H1 (cell line): ENCODE results near the gene UBXN11. TPM values are rescaled to one million over a fixed set of nuclear protein-coding genes. Genes with fewer than 3 reads are reported as not detected.

Experiments used
- CTCF ChIA-PET: fragments of 300-600 bp; sonication (Branson Sonifier 250); formaldehyde crosslinking; loops from one replicate; lab custom pipeline; 2021; ENCODE audit not compliant: partially characterized antibody; lab: Charles Lee
- POLR2A ChIA-PET: fragments of 300-600 bp; sonication (Branson Sonifier 250); formaldehyde crosslinking; loops from one replicate; lab custom pipeline; 2021; ENCODE audit warnings: inconsistent platforms; ENCODE audit not compliant: partially characterized antibody; lab: Charles Lee
- DNase-seq, 2 experiments: peaks; one replicate each; pipeline versions ENCODE4 v3.0.0 to v3.0.0-alpha.2; 2010 to 2022; ENCODE audit warnings: low spot score in 2 of 2, low read depth in 1 of 2, mixed read lengths in 1 of 2
- FAIRE-seq: peaks from 2 replicates; lab custom pipeline; 2011; peaks lifted over from hg19 to GRCh38; lab: Jason Lieb, UNC
- H2AFZ ChIP-seq: 2 replicates; pipeline ENCODE4 v1.8.1; 2012; ENCODE audit warnings: low read length, inconsistent platforms
- H2AK5ac ChIP-seq: 2 replicates; pipeline ENCODE4 v1.6.1; 2013; ENCODE audit warnings: low read depth, low read length
- H2BK120ac ChIP-seq: replicated peaks from 2 replicates; pipeline ENCODE3; 2013; ENCODE audit warnings: low read depth, low read length, inconsistent platforms
- H2BK12ac ChIP-seq: 2 replicates; pipeline ENCODE4 v1.6.1; 2013; ENCODE audit warnings: low read depth, low read length
- H2BK15ac ChIP-seq: 2 replicates; pipeline ENCODE4 v1.6.1; 2013; ENCODE audit warnings: low read length
- H2BK20ac ChIP-seq: 2 replicates; pipeline ENCODE4 v1.6.1; 2013; ENCODE audit warnings: low read length
- H2BK5ac ChIP-seq: 2 replicates; pipeline ENCODE4 v1.6.1; 2013; ENCODE audit warnings: low read depth, low read length
- H3K14ac ChIP-seq: 2 replicates; pipeline ENCODE4 v1.6.1; 2013; ENCODE audit warnings: inconsistent platforms; ENCODE audit not compliant: insufficient read length
- H3K18ac ChIP-seq: 2 replicates; pipeline ENCODE4 v1.6.1; 2013; ENCODE audit warnings: low read length; ENCODE audit errors: extremely low read depth
- H3K23ac ChIP-seq: 2 replicates; pipeline ENCODE4 v1.6.1; 2013; ENCODE audit warnings: inconsistent platforms; ENCODE audit not compliant: insufficient read length
- H3K23me2 ChIP-seq: 2 replicates; pipeline ENCODE4 v1.6.1; 2013; ENCODE audit warnings: low read depth, low read length
- H3K27ac ChIP-seq: 2 replicates; pipeline ENCODE4 v1.6.1; 2011; ENCODE audit warnings: low read depth, low read length, inconsistent platforms
- H3K27me3 ChIP-seq, 4 experiments: replicated peaks in 1 of 4; 1 replicate in 1 of 4; 2 replicates in 3 of 4; pipeline versions ENCODE4 v1.6.1 to v1.8.1; 2011 to 2013; ENCODE audit warnings: low read length in 3 of 4, mild to moderate bottlenecking in 3 of 4, inconsistent platforms in 2 of 4, mixed read lengths in 2 of 4, moderate library complexity in 1 of 4; ENCODE audit not compliant: control insufficient read depth in 3 of 4, insufficient read depth in 3 of 4; ENCODE audit errors: extremely low read depth in 1 of 4
- H3K36me3 ChIP-seq, 4 experiments: 2 replicates each; pipeline versions ENCODE4 v1.6.1 to v1.8.1; 2011 to 2013; ENCODE audit warnings: mild to moderate bottlenecking in 4 of 4, low read length in 3 of 4, moderate library complexity in 2 of 4, control low read depth in 1 of 4, inconsistent platforms in 1 of 4; ENCODE audit not compliant: insufficient read depth in 4 of 4, control insufficient read depth in 2 of 4
- H3K4ac ChIP-seq: replicated peaks from 2 replicates; pipeline ENCODE3; 2013; ENCODE audit warnings: low read length, low read depth, mixed read lengths, inconsistent platforms; ENCODE audit not compliant: insufficient read length
- H3K4me1 ChIP-seq, 4 experiments: replicated peaks in 1 of 4; 1 replicate in 1 of 4; 2 replicates in 3 of 4; pipeline versions ENCODE4 v1.6.1 to v1.8.1; 2011 to 2013; ENCODE audit warnings: low read length in 3 of 4, inconsistent platforms in 2 of 4, mixed read lengths in 1 of 4; ENCODE audit not compliant: insufficient read depth in 4 of 4, control insufficient read depth in 3 of 4
- H3K4me2 ChIP-seq, 2 experiments: 2 replicates each; pipeline versions ENCODE4 v1.6.1 to v1.8.1; 2011 to 2013; ENCODE audit warnings: low read depth in 2 of 2, low read length in 2 of 2, control low read depth in 1 of 2, inconsistent platforms in 1 of 2, mild to moderate bottlenecking in 1 of 2; ENCODE audit not compliant: insufficient read depth in 1 of 2
- H3K4me3 ChIP-seq, 4 experiments: fragments of 200-600, 300-600 bp in 1 of 4; sonication (generic), shearing (Covaris generic), sonication (Bioruptor Twin) in 1 of 4; 2 replicates each; pipeline versions ENCODE4 v1.5.1 to v1.8.1; 2011 to 2016; ENCODE audit warnings: low read length in 4 of 4, low read depth in 3 of 4, control low read depth in 2 of 4, inconsistent platforms in 2 of 4, mild to moderate bottlenecking in 2 of 4, mixed read lengths in 1 of 4, moderate library complexity in 1 of 4; ENCODE audit not compliant: insufficient read depth in 2 of 4; ENCODE audit errors: extremely low read depth in 1 of 4
- H3K56ac ChIP-seq: replicated peaks from 2 replicates; pipeline ENCODE3; 2013; ENCODE audit warnings: low read depth, mild to moderate bottlenecking, mixed read lengths, low read length, inconsistent platforms; ENCODE audit not compliant: insufficient read length
- H3K79me1 ChIP-seq: 2 replicates; pipeline ENCODE4 v1.6.1; 2013; ENCODE audit warnings: low read depth, low read length, control low read depth
- H3K79me2 ChIP-seq, 2 experiments: 2 replicates each; pipeline versions ENCODE4 v1.6.1 to v1.8.1; 2012 to 2013; ENCODE audit warnings: low read length in 2 of 2, mild to moderate bottlenecking in 2 of 2, inconsistent platforms in 1 of 2; ENCODE audit not compliant: insufficient read depth in 2 of 2, control insufficient read depth in 1 of 2
- H3K9ac ChIP-seq, 4 experiments: replicated peaks in 1 of 4; 1 replicate in 1 of 4; 2 replicates in 3 of 4; pipeline versions ENCODE4 v1.6.1 to v1.8.1; 2011 to 2013; ENCODE audit warnings: low read depth in 3 of 4, low read length in 3 of 4, control low read depth in 2 of 4, mild to moderate bottlenecking in 2 of 4, moderate library complexity in 2 of 4, inconsistent platforms in 1 of 4; ENCODE audit errors: extremely low read depth in 1 of 4
- H3K9me3 ChIP-seq, 2 experiments: 2 replicates each; pipeline versions ENCODE4 v1.6.1 to v1.8.1; 2012 to 2013; ENCODE audit warnings: mild to moderate bottlenecking in 2 of 2, moderate library complexity in 2 of 2, control low read depth in 1 of 2, inconsistent platforms in 1 of 2, low read depth in 1 of 2, low read length in 1 of 2, mixed read lengths in 1 of 2; ENCODE audit not compliant: insufficient read depth in 2 of 2
- H4K20me1 ChIP-seq, 2 experiments: replicated peaks in 1 of 2; 2 replicates each; pipeline versions ENCODE3 to v1.8.1; 2011 to 2013; ENCODE audit warnings: inconsistent platforms in 2 of 2, low read length in 2 of 2, mild to moderate bottlenecking in 1 of 2; ENCODE audit not compliant: insufficient read depth in 2 of 2, control insufficient read depth in 1 of 2
- H4K5ac ChIP-seq: 2 replicates; pipeline ENCODE4 v1.6.1; 2013; ENCODE audit warnings: low read length, low read depth, mixed read lengths, inconsistent platforms; ENCODE audit not compliant: insufficient read length
- H4K8ac ChIP-seq: 2 replicates; pipeline ENCODE4 v1.8.0; 2013; ENCODE audit warnings: mild to moderate bottlenecking, moderate library complexity, low read length, inconsistent platforms; ENCODE audit not compliant: insufficient read depth; ENCODE audit errors: extremely low read depth
- H4K91ac ChIP-seq: replicated peaks from 2 replicates; pipeline ENCODE3; 2013; ENCODE audit warnings: low read length, mixed read lengths, inconsistent platforms; ENCODE audit not compliant: insufficient read length
- BCL11A ChIP-seq, 2 experiments: IDR thresholded peaks; one replicate each; pipeline ENCODE4 v1.6.1; 2011; ENCODE audit warnings: low read depth in 2 of 2, low read length in 2 of 2, mild to moderate bottlenecking in 2 of 2
- CBX5 ChIP-seq: fragments of 300-800, 300-1000 bp; sonication (generic); IDR thresholded peaks from 2 replicates; pipeline ENCODE4 v1.7.1; 2016; ENCODE audit warnings: antibody characterized with exemption, low read length, low read depth
- E2F6 ChIP-seq: IDR thresholded peaks from 2 replicates; pipeline ENCODE4 v1.6.1; 2012; ENCODE audit warnings: inconsistent platforms
- EGR1 ChIP-seq: IDR thresholded peaks from 2 replicates; pipeline ENCODE4 v1.6.1; 2011; ENCODE audit warnings: low read depth, low read length, borderline replicate concordance
- EZH2 ChIP-seq: fragments of 200-600 bp; sonication (generic); IDR thresholded peaks from 2 replicates; pipeline ENCODE4 v1.7.1; 2012; ENCODE audit warnings: low read depth, mild to moderate bottlenecking, moderate library complexity, low read length, inconsistent platforms; ENCODE audit not compliant: severe bottlenecking
- GTF2F1 ChIP-seq: IDR thresholded peaks from 2 replicates; pipeline ENCODE4 v1.6.1; 2012; ENCODE audit warnings: low read depth, low read length, improper control_type of control experiment, borderline replicate concordance
- HDAC2 ChIP-seq, 2 experiments: fragments of 300-600 bp in 1 of 2; sonication (generic) in 1 of 2; IDR thresholded peaks; 2 replicates each; pipeline ENCODE4 v1.6.1; 2011 to 2012; ENCODE audit warnings: low read depth in 2 of 2, low read length in 2 of 2, mild to moderate bottlenecking in 2 of 2, moderate library complexity in 2 of 2, borderline replicate concordance in 1 of 2, inconsistent platforms in 1 of 2
- JUN ChIP-seq: IDR thresholded peaks from 2 replicates; pipeline ENCODE4 v1.6.1; 2011; ENCODE audit warnings: low read depth, mild to moderate bottlenecking, improper control_type of control experiment, low read length
- NRF1 ChIP-seq: IDR thresholded peaks from 2 replicates; pipeline ENCODE4 v1.6.1; 2011; ENCODE audit warnings: mild to moderate bottlenecking, low read depth, low read length, improper control_type of control experiment
- RFX5 ChIP-seq: IDR thresholded peaks from 2 replicates; pipeline ENCODE4 v1.6.1; 2011; ENCODE audit warnings: low read depth, low read length, improper control_type of control experiment, borderline replicate concordance
- WGBS, 2 experiments: shearing (Covaris generic) in 1 of 2; methylation state at CpG; one replicate each; pipeline versions ENCODE4 v1.1.6 to v1.1.7; 2013 to 2015; ENCODE audit warnings: low lambda C conversion rate in 2 of 2, mixed read lengths in 2 of 2, inconsistent platforms in 1 of 2, low coverage in 1 of 2, missing lambda C conversion rate in 1 of 2; ENCODE audit not compliant: insufficient replicate concordance in 2 of 2, insufficient coverage in 1 of 2, insufficient read length in 1 of 2; ENCODE audit errors: extremely low coverage in 1 of 2, missing lambda C conversion rate in 1 of 2; 5-methylcytosine and 5-hydroxymethylcytosine counted together
- polyA plus RNA-seq, 7 experiments: library from polyadenylated mRNA; depleted of rRNA in 3 of 7; stranded (reverse) in 5 of 7; unstranded in 2 of 7; fragments of >200 nt in 5 of 7; fragments of 200-250 nt in 2 of 7; gene quantifications; 1 replicate in 5 of 7; 2 replicates in 1 of 7; 4 replicates in 1 of 7; pipeline versions ENCODE4 v1.2.1 to v1.2.3, GENCODE V29; 2011 to 2013; ENCODE audit warnings: missing spikeins in 2 of 7, mixed read lengths in 2 of 7
- total RNA-seq: library from RNA; stranded (reverse); fragmentation: NEBNext Ultra II Directional; extraction: Animal tissue kit (Norgen Biotek cat#: 25700); gene quantifications from 2 replicates; pipeline ENCODE4 v1.2.1, GENCODE V29; 2021
- TF ChIP-seq, protein P1 (sequence below): IDR thresholded peaks from 2 replicates; pipeline ENCODE4 v1.6.1; 2012; ENCODE audit warnings: low read length, inconsistent platforms

The UBXN11 gene
- total and polyA plus RNA-seq, 2 of the 8 experiments (the other 6 are each of a cell fraction or from before 2014, with no cell fraction given): 6.3 to 10.4 TPM

- Histone ChIP-seq H3K23ac (no peak overlapping the region), H2AK5ac (peak overlapping the region; percentile 54; the same call in 1 of the 2 replicates), H4K5ac (no peak overlapping the region), H3K27ac (no peak overlapping the region), H3K36me3 (no peaks in the 10 kb centered on the region), H4K91ac (peak overlapping the region; percentile 7), H2BK15ac (no peak overlapping the region), H3K9me3 (no peaks in the 10 kb centered on the region), H3K18ac (no peak overlapping the region; the same call in 1 of the 2 replicates), H3K14ac (no peak overlapping the region), H3K79me1 (peaks cover 2% of the 10 kb centered on the region; the same call in 1 of the 2 replicates), H2BK120ac (no peak overlapping the region), H3K4ac (no peak overlapping the region), H3K4me2 (no peak overlapping the region), H3K4me3 (no peak overlapping the region), H3K79me2 (no peaks in the 10 kb centered on the region), H2BK5ac (peak overlapping the region; percentile 36; the same call in 1 of the 2 replicates), H2AFZ (no peak overlapping the region), H4K8ac (no peak overlapping the region), H3K56ac (no peak overlapping the region), H4K20me1 (peaks cover 0 to 1% of the 10 kb centered on the region in 2 experiments), H3K4me1 (peaks cover 7 to 34% (median 14%) of the 10 kb centered on the region in 4 experiments), H2BK12ac (peak overlapping the region; percentile 88), H3K23me2 (no peaks in the 10 kb centered on the region), H2BK20ac (peak overlapping the region; percentile 72), H3K27me3 (no peaks in the 10 kb centered on the region), H3K9ac (peak overlapping the region in 1 of 4 experiments; percentile 49; a peak in 2 of 7 replicates)
- no peak for FAIRE-seq
- 91% methylated on average over 5 of the region's 5 CpGs; no CpG with 5 or more reads in 1 of the 2 experiments for WGBS, 2 experiments
- ChIA-PET CTCF (interaction anchor here (0.7 to 5.2 kb wide), 6 partner anchors 12 to 436 kb away, joined by 3 to 25 read pairs (median 4); no protein-coding TSS in a partner anchor), POLR2A (interaction anchor here (1.0 to 1.3 kb wide), 2 partner anchors 15 to 59 kb away, joined by 3 to 4 read pairs; no protein-coding TSS in a partner anchor)
- no peak for DNase-seq
- TF ChIP-seq HDAC2 (IDR thresholded peaks at IDR 0.05; ENCODE audit: borderline replicate concordance in 1 of 2, low read depth in 2 of 2, low read length in 2 of 2): no peak
- TF ChIP-seq GTF2F1: no peak
- TF ChIP-seq CBX5: no peak
- TF ChIP-seq RFX5: no peak
- TF ChIP-seq JUN: no peak
- no peak for TF ChIP-seq E2F6
- TF ChIP-seq NRF1: no peak
- no peak for TF ChIP-seq EZH2
- TF ChIP-seq EGR1: no peak
- TF ChIP-seq, protein P1, sequence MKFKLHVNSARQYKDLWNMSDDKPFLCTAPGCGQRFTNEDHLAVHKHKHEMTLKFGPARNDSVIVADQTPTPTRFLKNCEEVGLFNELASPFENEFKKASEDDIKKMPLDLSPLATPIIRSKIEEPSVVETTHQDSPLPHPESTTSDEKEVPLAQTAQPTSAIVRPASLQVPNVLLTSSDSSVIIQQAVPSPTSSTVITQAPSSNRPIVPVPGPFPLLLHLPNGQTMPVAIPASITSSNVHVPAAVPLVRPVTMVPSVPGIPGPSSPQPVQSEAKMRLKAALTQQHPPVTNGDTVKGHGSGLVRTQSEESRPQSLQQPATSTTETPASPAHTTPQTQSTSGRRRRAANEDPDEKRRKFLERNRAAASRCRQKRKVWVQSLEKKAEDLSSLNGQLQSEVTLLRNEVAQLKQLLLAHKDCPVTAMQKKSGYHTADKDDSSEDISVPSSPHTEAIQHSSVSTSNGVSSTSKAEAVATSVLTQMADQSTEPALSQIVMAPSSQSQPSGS: no peak
- no peak for TF ChIP-seq BCL11A (IDR thresholded peaks at IDR 0.05; ENCODE audit: low read depth in 2 of 2, low read length in 2 of 2)
These were observed 45.9 kb upstream of the UBXN11 start for GRCh38 chr1:26352338-26352679.
